Colonic mucosa (tissue), 4 donors: Measurements from ENCODE around the gene PKHD1. TPM values are rescaled to one million over a fixed set of nuclear protein-coding genes. Genes with fewer than 3 reads are reported as not detected.

Experiments used
- DNase-seq: peaks from one replicate; pipeline ENCODE4 v3.0.0-alpha.2; 2020
- H3K27ac ChIP-seq: fragments of 200-600 bp; one replicate; pipeline ENCODE4 v1.8.0; 2021
- H3K27me3 ChIP-seq: fragments of 200-600 bp; one replicate; pipeline ENCODE4 v1.8.0; 2021
- H3K36me3 ChIP-seq: fragments of 200-600 bp; one replicate; pipeline ENCODE4 v1.8.0; 2021
- H3K4me1 ChIP-seq: fragments of 200-600 bp; one replicate; pipeline ENCODE4 v1.8.0; 2021; ENCODE audit warnings: mild to moderate bottlenecking
- H3K4me3 ChIP-seq: fragments of 200-600 bp; one replicate; pipeline ENCODE4 v1.8.0; 2021
- H3K9ac ChIP-seq, 2 donors: one replicate each; pipeline ENCODE4 v1.7.0; 2013; ENCODE audit warnings: control low read depth in 2 of 2, low read depth in 2 of 2, low read length in 2 of 2
- H3K9me3 ChIP-seq: fragments of 200-600 bp; one replicate; pipeline ENCODE4 v1.8.0; 2021
- CTCF ChIP-seq: fragments of 200-600 bp; IDR thresholded peaks from one replicate; pipeline ENCODE4 v1.8.0; 2022; ENCODE audit warnings: antibody characterized with exemption, mild to moderate bottlenecking
- intact Hi-C: fragments of 100-400 bp; cut with DNase I; formaldehyde crosslinking; loops from one replicate; pipeline ENCODE4 v1.14.1; 2022
- total RNA-seq, 2 donors: library from RNA; stranded (reverse); fragmentation: NEBNext Ultra II Directional in 1 of 2; extraction: Animal tissue kit (Norgen Biotek cat#: 25700) in 1 of 2; gene quantifications; one replicate each; pipeline ENCODE4 v1.2.1, GENCODE V29; 2021
- donor health status: healthy.
- donor health status: DM: no; HTN: no; CAD: no.
- donor health status: DM: no; HTN: no; CAD: no.

Gene PKHD1
- total RNA-seq, 2 donors from 2014 or later: 0.08 to 0.10 TPM

GRCh38 chr6:51648236-51648635 lies 439.2 kb downstream of the PKHD1 start:
- Histone ChIP-seq H3K27ac (no peak overlapping the region), H3K27me3 (no peaks in the 10 kb centered on the region), H3K4me3 (no peak overlapping the region), H3K9ac (no peak overlapping the region), H3K4me1 (no peaks in the 10 kb centered on the region), H3K36me3 (no peaks in the 10 kb centered on the region), H3K9me3 (no peaks in the 10 kb centered on the region)
- no peak for TF ChIP-seq CTCF
- intact Hi-C loops: no loop called here
- DNase-seq: no peak

GRCh38 chr6:51644426-51644825 lies 443.0 kb downstream of the PKHD1 start:
- H3K27me3 ChIP-seq: no peaks in the 10 kb centered on the region
- H3K9ac ChIP-seq: no peak overlapping the region
- H3K9me3 ChIP-seq: no peaks in the 10 kb centered on the region
- TF ChIP-seq CTCF: no peak
- intact Hi-C loops: no loop called here
- DNase-seq: no peak
- H3K27ac ChIP-seq: no peak overlapping the region
- no peak overlapping the region for H3K4me3 ChIP-seq
- no peaks in the 10 kb centered on the region for H3K36me3 ChIP-seq
- no peaks in the 10 kb centered on the region for H3K4me1 ChIP-seq

GRCh38 chr6:51640021-51640420 lies 447.4 kb downstream of the PKHD1 start:
- no peak for TF ChIP-seq CTCF
- Histone ChIP-seq H3K9ac (no peak overlapping the region), H3K9me3 (no peaks in the 10 kb centered on the region), H3K4me1 (no peaks in the 10 kb centered on the region), H3K27me3 (no peaks in the 10 kb centered on the region), H3K4me3 (no peak overlapping the region), H3K27ac (no peak overlapping the region), H3K36me3 (no peaks in the 10 kb centered on the region)
- DNase-seq: no peak
- intact Hi-C loops: no loop called here

- no peak overlapping the region for H3K27ac ChIP-seq
- H3K36me3 ChIP-seq: no peaks in the 10 kb centered on the region
- H3K4me1 ChIP-seq: no peaks in the 10 kb centered on the region
- no peaks in the 10 kb centered on the region for H3K27me3 ChIP-seq
- no peak for TF ChIP-seq CTCF
- intact Hi-C loops: no loop called here
- DNase-seq: no peak
- H3K9me3 ChIP-seq: no peaks in the 10 kb centered on the region
- no peak overlapping the region for H3K9ac ChIP-seq
- no peak overlapping the region for H3K4me3 ChIP-seq
These were observed 454.0 kb downstream of the PKHD1 start for GRCh38 chr6:51633424-51633823.

- DNase-seq: no peak
- Histone ChIP-seq H3K9me3 (no peaks in the 10 kb centered on the region), H3K36me3 (no peaks in the 10 kb centered on the region), H3K4me3 (no peak overlapping the region), H3K27me3 (no peaks in the 10 kb centered on the region), H3K9ac (no peak overlapping the region), H3K27ac (no peak overlapping the region), H3K4me1 (no peaks in the 10 kb centered on the region)
- no peak for TF ChIP-seq CTCF
- intact Hi-C loops: no loop called here
These were observed 457.4 kb downstream of the PKHD1 start for GRCh38 chr6:51630011-51630410.

- no peak overlapping the region for H3K4me3 ChIP-seq
- no peaks in the 10 kb centered on the region for H3K4me1 ChIP-seq
- no peak for DNase-seq
- H3K9ac ChIP-seq: no peak overlapping the region
- H3K36me3 ChIP-seq: no peaks in the 10 kb centered on the region
- intact Hi-C loops: no loop called here
- no peaks in the 10 kb centered on the region for H3K9me3 ChIP-seq
- no peak overlapping the region for H3K27ac ChIP-seq
- TF ChIP-seq CTCF: no peak
- H3K27me3 ChIP-seq: no peaks in the 10 kb centered on the region
These were observed 461.0 kb downstream of the PKHD1 start for GRCh38 chr6:51626391-51626790.
